ENCODE data around the gene WIZ.

WIZ gene

GRCh38 chr19:15430526-15431120 lies 19.1 kb downstream of the WIZ start:
- no peak for DNase-seq (ENCODE audit: low read depth)

- no peak for DNase-seq (ENCODE audit: low read depth)
Measured at GRCh38 chr19:15429825-15430467, 19.8 kb downstream of the WIZ start.

GRCh38 chr19:15428956-15429824 lies 20.6 kb downstream of the WIZ start:
- DNase-seq (ENCODE audit: low read depth), result no peak

- no peak for DNase-seq (ENCODE audit: low read depth)
Measured at GRCh38 chr19:15427991-15428471, 21.7 kb downstream of the WIZ start.

GRCh38 chr19:15427350-15427700 lies 22.4 kb downstream of the WIZ start:
- DNase-seq (ENCODE audit: low read depth), result no peak

- no peak for DNase-seq (ENCODE audit: low read depth)
Measured at GRCh38 chr19:15426485-15427349, 23.0 kb downstream of the WIZ start.

- DNase-seq (ENCODE audit: low read depth), result no peak
Measured at GRCh38 chr19:15425321-15425950, 24.3 kb downstream of the WIZ start.

- no peak for DNase-seq (ENCODE audit: low read depth)
Measured at GRCh38 chr19:15424692-15425272, 25.0 kb downstream of the WIZ start.

- DNase-seq (ENCODE audit: low read depth), result no peak
Measured at GRCh38 chr19:15424121-15424520, 25.6 kb downstream of the WIZ start.

- no peak for DNase-seq (ENCODE audit: low read depth)
Measured at GRCh38 chr19:15423130-15423529, 26.6 kb downstream of the WIZ start.

GRCh38 chr19:15422296-15423075 lies 27.3 kb downstream of the WIZ start:
- no peak for DNase-seq (ENCODE audit: low read depth)

- no peak for DNase-seq (ENCODE audit: low read depth)
Measured at GRCh38 chr19:15421721-15422260, 28.0 kb downstream of the WIZ start.

GRCh38 chr19:15421136-15421695 lies 28.5 kb downstream of the WIZ start:
- DNase-seq (ENCODE audit: low read depth), result no peak

GRCh38 chr19:15419413-15420025 lies 30.2 kb downstream of the WIZ start:
- no peak for DNase-seq (ENCODE audit: low read depth)

- DNase-seq (ENCODE audit: low read depth), result peak; percentile 100
Measured at GRCh38 chr19:15418579-15419412, 31.0 kb downstream of the WIZ start, which contains the start of gene AKAP8L. TSS of gene AKAP8L (minus strand) at chr19:15418988. CDS start at chr19:15418923, 65 bp downstream.

GRCh38 chr19:15418231-15418578 lies 31.6 kb downstream of the WIZ start:
- no peak for DNase-seq (ENCODE audit: low read depth)

- no peak for DNase-seq (ENCODE audit: low read depth)
Measured at GRCh38 chr19:15417699-15418098, 32.1 kb downstream of the WIZ start.

GRCh38 chr19:15412832-15413231 lies 36.9 kb downstream of the WIZ start:
- DNase-seq (ENCODE audit: low read depth), result no peak

Data from stromal cell of bone marrow (primary cell).